GM20000 (cell line): ENCODE results near the gene STX7.
A peak's percentile ranks its signal among the peaks of the same experiment; 100 is the strongest.

Experiments
- DNase-seq: peaks from one replicate; pipeline ENCODE4 v3.0.0; 2012; ENCODE audit warnings: low spot score
- CTCF ChIP-seq: IDR thresholded peaks from 2 replicates; pipeline ENCODE4 v1.5.1; 2012; ENCODE audit warnings: mild to moderate bottlenecking, control low read depth; ENCODE audit errors: extremely low read depth, missing control alignments

The STX7 gene

GRCh38 chr6:132483779-132484679 lies 28.9 kb downstream of the STX7 start:
- DNase-seq, result peak; percentile 42
- TF ChIP-seq CTCF, result peak; percentile 38

- no peak for DNase-seq
Observed at GRCh38 chr6:132482581-132482980, 30.3 kb downstream of the STX7 start.

GRCh38 chr6:132481189-132481588 lies 31.7 kb downstream of the STX7 start:
- no peak for TF ChIP-seq CTCF
- DNase-seq, result no peak

More at GRCh38 chr6:132482581-132482980, 30.3 kb downstream of the STX7 start:
- no peak for TF ChIP-seq CTCF

GRCh38 chr6:132479131-132479530 lies 33.8 kb downstream of the STX7 start:
- no peak for DNase-seq
- no peak for TF ChIP-seq CTCF

GRCh38 chr6:132478674-132479073 lies 34.2 kb downstream of the STX7 start:
- DNase-seq, result no peak
- no peak for TF ChIP-seq CTCF

- TF ChIP-seq CTCF, result no peak
Observed at GRCh38 chr6:132478266-132478665, 34.6 kb downstream of the STX7 start.

GRCh38 chr6:132476688-132477087 lies 36.2 kb downstream of the STX7 start:
- DNase-seq, result no peak
- TF ChIP-seq CTCF, result no peak

More at GRCh38 chr6:132478266-132478665, 34.6 kb downstream of the STX7 start:
- DNase-seq, result no peak
